HG02870 (cell line): ENCODE data around the gene KIF1A.
"Not testable (repeated sequence)": the region's sequence is repeated elsewhere in the genome, so short reads cannot be mapped to it uniquely, and the experiment has no call there.

Source experiments
- ATAC-seq: cut with Tn5 transposase; IDR thresholded peaks from one replicate; pipeline ENCODE4 v1.9.1; 2021; ENCODE audit warnings: mild to moderate bottlenecking, moderate library complexity; ENCODE audit not compliant: unreplicated experiment

The KIF1A gene

GRCh38 chr2:240789501-240790369 is 30.3 kb downstream of the KIF1A start:
- no peak for ATAC-seq

GRCh38 chr2:240789051-240789453 is 31.0 kb downstream of the KIF1A start:
- ATAC-seq = no peak

GRCh38 chr2:240788482-240788881 is 31.5 kb downstream of the KIF1A start:
- ATAC-seq = no peak

- no peak for ATAC-seq
These were observed 32.2 kb downstream of the KIF1A start for GRCh38 chr2:240787521-240788472.

- ATAC-seq = no peak
These were observed 33.1 kb downstream of the KIF1A start for GRCh38 chr2:240786871-240787311.

GRCh38 chr2:240786355-240786841 is 33.6 kb downstream of the KIF1A start:
- no peak for ATAC-seq

- no peak for ATAC-seq
These were observed 34.3 kb downstream of the KIF1A start for GRCh38 chr2:240785424-240786335.

GRCh38 chr2:240784629-240785423 is 35.2 kb downstream of the KIF1A start:
- ATAC-seq = no peak

- no peak for ATAC-seq
These were observed 36.0 kb downstream of the KIF1A start for GRCh38 chr2:240783819-240784621.

- ATAC-seq = no peak
These were observed 36.9 kb downstream of the KIF1A start for GRCh38 chr2:240782886-240783818.

GRCh38 chr2:240782221-240782885 is 37.7 kb downstream of the KIF1A start:
- no peak for ATAC-seq

- no peak for ATAC-seq
These were observed 38.4 kb downstream of the KIF1A start for GRCh38 chr2:240781471-240782220.

GRCh38 chr2:240780023-240780700 is 39.9 kb downstream of the KIF1A start:
- ATAC-seq = no peak

GRCh38 chr2:240779250-240779832 is 40.7 kb downstream of the KIF1A start:
- not testable (repeated sequence) for ATAC-seq

- ATAC-seq = no peak
These were observed 41.6 kb downstream of the KIF1A start for GRCh38 chr2:240778426-240778825.
